K562 (cell line): ENCODE results near the gene COL4A1. TPM values are rescaled to one million over a fixed set of nuclear protein-coding genes. Genes with fewer than 3 reads are reported as not detected.

Source experiments
- ATAC-seq: fragments of 200-7000 bp; cut with Tn5 transposase; 3 replicates; pipeline ENCODE4 v1.9.1; 2020; ENCODE audit warnings: moderate library complexity
- Bru-seq: library from RNA; stranded (reverse); fragments of 400-500 nt; gene quantifications from one replicate; lab custom pipeline; 2021; lab: Mats Ljungman, UMichigan
- BruChase-seq, 2 experiments: library from RNA; stranded (reverse); fragments of 400-500 nt; gene quantifications; one replicate each; lab custom pipeline; 2021; lab: Mats Ljungman, UMichigan
- BruUV-seq: library from RNA; stranded (reverse); fragments of 400-500 nt; replicated peaks from 2 replicates; lab custom pipeline; 2021; lab: Mats Ljungman, UMichigan
- CTCF ChIA-PET: fragments of 300-600 bp; formaldehyde crosslinking; extraction: SDS; loops from one replicate; lab custom pipeline; 2021; ENCODE audit warnings: low intra/inter-chr PET ratio; lab: Yijun Ruan, JAX
- POLR2A ChIA-PET: fragments of 300-600, 350-650 bp; sonication (Branson Sonifier 250); formaldehyde crosslinking; extraction: SDS; loops from one replicate; lab custom pipeline; 2021; ENCODE audit warnings: antibody characterized with exemption, inconsistent platforms; lab: Yijun Ruan, JAX
- DNase-seq, 4 experiments: peaks; one replicate each; pipeline versions ENCODE4 v3.0.0 to v3.0.0-alpha.2; 2011 to 2018; ENCODE audit warnings: low spot score in 3 of 4, mixed read lengths in 3 of 4; ENCODE audit errors: extremely low read depth in 1 of 4
- FAIRE-seq: peaks from 2 replicates; lab custom pipeline; 2011; peaks lifted over from hg19 to GRCh38; lab: Jason Lieb, UNC
- H2AFZ ChIP-seq: 2 replicates; pipeline ENCODE4 v1.6.0; 2011; ENCODE audit warnings: low read depth, low read length, control low read depth, inconsistent platforms
- H3K27ac ChIP-seq: fragments of 200-600 bp; 3 replicates; pipeline ENCODE4 v1.8.0; 2011; ENCODE audit warnings: low read depth, mild to moderate bottlenecking, control low read depth, inconsistent platforms, low read length, moderate library complexity, mixed read lengths; ENCODE audit errors: extremely low read depth
- H3K27me3 ChIP-seq, 2 experiments: fragments of 300-600 bp in 1 of 2; 2 replicates in 1 of 2; 3 replicates in 1 of 2; pipeline versions ENCODE4 v1.6.0 to v1.8.0; 2011; ENCODE audit warnings: inconsistent platforms in 2 of 2, low read length in 2 of 2, mild to moderate bottlenecking in 1 of 2, mixed read lengths in 1 of 2, moderate library complexity in 1 of 2; ENCODE audit not compliant: control insufficient read depth in 2 of 2, insufficient read depth in 2 of 2
- H3K36me3 ChIP-seq: fragments of 300-600 bp; 3 replicates; pipeline ENCODE4 v1.8.0; 2011; ENCODE audit warnings: mild to moderate bottlenecking, low read length, inconsistent platforms; ENCODE audit not compliant: control insufficient read depth, insufficient read depth
- H3K4me1 ChIP-seq, 2 experiments: fragments of 200-600 bp in 1 of 2; replicated peaks in 1 of 2; 2 replicates in 1 of 2; 3 replicates in 1 of 2; pipeline versions ENCODE4 v1.5.1 to v1.8.0; 2011; ENCODE audit warnings: inconsistent platforms in 2 of 2, low read length in 2 of 2, mild to moderate bottlenecking in 1 of 2, mixed read lengths in 1 of 2, moderate library complexity in 1 of 2; ENCODE audit not compliant: control insufficient read depth in 2 of 2, insufficient read depth in 2 of 2
- H3K4me2 ChIP-seq: 2 replicates; pipeline ENCODE4 v1.6.1; 2011; ENCODE audit warnings: low read length, control low read depth, inconsistent platforms, mixed read lengths; ENCODE audit not compliant: insufficient read depth
- H3K4me3 ChIP-seq: fragments of 200-600 bp; sonication (generic), shearing (Covaris generic); 2 replicates; pipeline ENCODE4 v1.5.1; 2016; ENCODE audit warnings: control low read depth, inconsistent platforms
- H3K79me2 ChIP-seq: fragments of 200-600 bp; 3 replicates; pipeline ENCODE4 v1.8.0; 2011; ENCODE audit warnings: low read length, inconsistent platforms; ENCODE audit not compliant: control insufficient read depth, insufficient read depth
- H3K9ac ChIP-seq, 2 experiments: 2 replicates each; pipeline versions ENCODE4 v1.6.0 to v1.6.1; 2011; ENCODE audit warnings: low read depth in 2 of 2, low read length in 2 of 2, control low read depth in 1 of 2, inconsistent platforms in 1 of 2, mild to moderate bottlenecking in 1 of 2, mixed read lengths in 1 of 2; ENCODE audit not compliant: insufficient read depth in 1 of 2
- H3K9me1 ChIP-seq: one replicate; pipeline ENCODE4 v1.6.0; 2011; ENCODE audit warnings: inconsistent platforms, mild to moderate bottlenecking, low read length, moderate library complexity; ENCODE audit not compliant: control insufficient read depth, insufficient read depth
- H3K9me3 ChIP-seq: replicated peaks from 2 replicates; pipeline ENCODE4 v1.5.1; 2011; ENCODE audit warnings: low read depth, low read length, inconsistent platforms; ENCODE audit not compliant: control insufficient read depth, insufficient read depth
- H4K20me1 ChIP-seq: replicated peaks from 2 replicates; pipeline ENCODE4 v1.6.1; 2011; ENCODE audit warnings: low read length, inconsistent platforms, mixed read lengths; ENCODE audit not compliant: control insufficient read depth, insufficient read depth
- CREM ChIP-seq: IDR thresholded peaks from 2 replicates; pipeline ENCODE4 v1.6.1; 2014; ENCODE audit warnings: antibody characterized with exemption, low read depth
- GTF2E2 ChIP-seq: fragments of 200-800 bp; sonication (Bioruptor generic); IDR thresholded peaks from 2 replicates; pipeline ENCODE4 v1.6.1; 2016; ENCODE audit warnings: missing genetic modification characterization, missing compliant biosample characterization
- HMGXB4 ChIP-seq: sonication (generic); formaldehyde crosslinking; IDR thresholded peaks from 2 replicates; pipeline ENCODE4 v1.8.1; 2023; ENCODE audit warnings: mild to moderate bottlenecking, missing genetic modification reagents
- NR2C2 ChIP-seq, 2 experiments: fragments of 200-800 bp in 1 of 2; sonication (Bioruptor generic) in 1 of 2; sonication (generic) in 1 of 2; formaldehyde crosslinking in 1 of 2; IDR thresholded peaks; 2 replicates each; pipeline versions ENCODE4 v1.6.1 to v1.8.0; 2016 to 2022; ENCODE audit warnings: mild to moderate bottlenecking in 1 of 2, missing compliant biosample characterization in 1 of 2, missing genetic modification characterization in 1 of 2, missing genetic modification reagents in 1 of 2
- PCBP2 ChIP-seq: fragments of 200-400 bp; formaldehyde crosslinking; IDR thresholded peaks from 2 replicates; pipeline ENCODE4 v1.6.1; 2018; ENCODE audit warnings: low read length, low read depth, mild to moderate bottlenecking, moderate library complexity; ENCODE audit not compliant: poor library complexity, severe bottlenecking
- WGBS: fragments of 100-300 bp; shearing (Covaris generic); methylation state at CpG from one replicate; pipeline ENCODE4 v1.1.6; 2016; ENCODE audit warnings: low coverage, mixed read lengths; ENCODE audit not compliant: insufficient coverage; ENCODE audit errors: missing lambda C conversion rate; 5-methylcytosine and 5-hydroxymethylcytosine counted together
- in situ Hi-C: fragments of 300-500 bp; cut with MboI; formaldehyde crosslinking; loops from 4 replicates; pipeline ENCODE4 v1.15.0; 2018; ENCODE audit warnings: inconsistent platforms, mixed read lengths
- intact Hi-C: fragments of 100-400 bp; cut with micrococcal nuclease; formaldehyde crosslinking; loops from 2 replicates; pipeline ENCODE4 v1.14.2; 2022
- long read RNA-seq, 3 experiments: library from polyadenylated mRNA in 2 of 3; library from RNA in 1 of 3; unstranded in 2 of 3; stranded (forward) in 1 of 3; transcript quantifications; one replicate each; pipeline ENCODE4 v2.0.0, GENCODE V29; 2019 to 2022
- polyA minus RNA-seq, 3 experiments: library from RNA; depleted of rRNA, polyadenylated mRNA; stranded (reverse); fragments of >200 nt; gene quantifications; 2 replicates each; pipeline ENCODE4 v1.2.3, GENCODE V29; 2011
- polyA plus RNA-seq, 8 experiments: library from polyadenylated mRNA; depleted of rRNA in 4 of 8; stranded (reverse) in 5 of 8; unstranded in 3 of 8; fragments of >200 nt; fragmentation: Nextera tagmentation in 2 of 8; fragmentation: Illumina TruSeq in 1 of 8; extraction: Ambion mirVana in 2 of 8; extraction: Trizol in 1 of 8; gene quantifications; 2 replicates each; pipeline versions ENCODE4 v1.2.1 to v1.2.3, GENCODE V29; 2011 to 2014; ENCODE audit warnings: inconsistent platforms in 1 of 8, missing spikeins in 1 of 8
- total RNA-seq, 7 experiments: library from RNA; depleted of rRNA in 6 of 7; stranded (reverse); fragments of >200 nt in 6 of 7; fragmentation: Illumina TruSeq in 2 of 7; extraction: Trizol in 2 of 7; gene quantifications; 2 replicates each; pipeline versions ENCODE4 v1.2.1 to v1.2.3, GENCODE V29; 2011 to 2021; ENCODE audit warnings: low replicate concordance in 1 of 7

The COL4A1 gene
- not detected in 2 replicates for total RNA-seq (2011; cell fraction: chromatin; rRNA removed; ENCODE audit: low replicate concordance)
- total RNA-seq (2011; cell fraction: nucleolus; rRNA removed) = not detected in 2 replicates
- total RNA-seq (2011; cell fraction: nucleoplasm; rRNA removed) = not detected in 2 replicates
- not detected in 2 replicates for total RNA-seq (2014; rRNA removed)
- total RNA-seq (2014; rRNA removed; fragmentation: Illumina TruSeq; extraction: Trizol) = not detected in 2 replicates
- not detected in 2 replicates for total RNA-seq (2015; rRNA removed; fragmentation: Illumina TruSeq; extraction: Trizol)
- 0.35 and 0.36 TPM in 2 replicates for total RNA-seq (2021)
- not detected in 2 replicates for polyA plus RNA-seq (2011; rRNA removed)
- 0.03 and 0.10 TPM in 2 replicates for polyA plus RNA-seq (2011; cell fraction: cytosol; rRNA removed)
- not detected in 2 replicates for polyA plus RNA-seq (2011; cell fraction: nucleus; rRNA removed)
- polyA plus RNA-seq (2012) = not detected in 2 replicates
- not detected in 2 replicates for polyA plus RNA-seq (2014; fragmentation: Illumina TruSeq; extraction: Trizol)
- not detected for polyA plus RNA-seq (2014; fragmentation: Nextera tagmentation; extraction: Ambion mirVana)
- polyA plus RNA-seq (2014; rRNA removed) = not detected in 2 replicates
- polyA minus RNA-seq (2011; rRNA and poly(A)+ RNA removed) = not detected in 2 replicates
- polyA minus RNA-seq (2011; cell fraction: cytosol; rRNA and poly(A)+ RNA removed) = not detected in 2 replicates
- not detected in 2 replicates for polyA minus RNA-seq (2011; cell fraction: nucleus; rRNA and poly(A)+ RNA removed)
- Bru-seq, nascent RNA = not detected
- percentile 0 among the genes with signal in this experiment for BruChase-seq, experiment 1, labeled RNA remaining after a 2-hour chase
- percentile 3 among the genes with signal in this experiment for BruChase-seq, experiment 2, labeled RNA remaining after a 6-hour chase
- long read RNA-seq, experiment 1 = 0 reads
- long read RNA-seq, experiment 2 = 0 reads
- long read RNA-seq, experiment 3 = 0 reads

- H3K36me3 ChIP-seq = no peaks in the 10 kb centered on the region
- H3K9ac ChIP-seq = no peak within 1 kb of the TSS
- no peaks in the 10 kb centered on the region for H3K9me1 ChIP-seq
- ChIA-PET POLR2A (no interaction called here), CTCF (no interaction called here)
- in situ Hi-C loops (no loop called here), intact Hi-C loops (no loop called here)
- H3K27ac ChIP-seq = no peak within 1 kb of the TSS
- H3K27me3 ChIP-seq = peaks cover 8 to 43% of the 10 kb centered on the region in 2 experiments; a peak in 4 of 5 replicates
- FAIRE-seq (no peak), ATAC-seq (no peak), DNase-seq (no peak)
- BruUV-seq = no TSS peak
- TF ChIP-seq PCBP2 (no peak), CREM (no peak), GTF2E2 (tag) (no peak), NR2C2 (CRISPR knock-in tag; IDR thresholded peaks at IDR 0.05) (no peak), NR2C2 (tag; IDR thresholded peaks at IDR 0.05) (no peak), HMGXB4 (no peak)
- H3K79me2 ChIP-seq = no peaks in the 10 kb centered on the region
- H3K4me2 ChIP-seq = no peak within 1 kb of the TSS
- H4K20me1 ChIP-seq = no peaks in the 10 kb centered on the region
- H3K9me3 ChIP-seq = no peaks in the 10 kb centered on the region
- H3K4me1 ChIP-seq = no peaks in the 10 kb centered on the region; a peak in 1 of 5 replicates
- no peak within 1 kb of the TSS for H2AFZ ChIP-seq
- no peak within 1 kb of the TSS for H3K4me3 ChIP-seq
- 14% methylated on average over 29 of the region's 96 CpGs for WGBS
These were observed at the start of gene COL4A1, which contains the start of gene COL4A2 for GRCh38 chr13:110306960-110307766. Gene COL4A1 (minus strand): TSS chr13:110307157. CDS start chr13:110307027, 130 bp downstream. Gene COL4A2 (plus strand): TSS chr13:110307284. CDS start chr13:110307904, 620 bp downstream.
